T-cell (primary cell): ENCODE data around the gene NBPF9. TPM values are rescaled to one million over a fixed set of nuclear protein-coding genes. Genes with fewer than 3 reads are reported as not detected.
"Not testable (repeated sequence)": the region's sequence is repeated elsewhere in the genome, so short reads cannot be mapped to it uniquely, and the experiment has no call there.

Experiments
- ATAC-seq, 4 experiments: fragments of 200-7000 bp in 3 of 4; fragments of 150-1000 bp in 1 of 4; cut with Tn5 transposase; replicated peaks in 1 of 4; 1 replicate in 3 of 4; 2 replicates in 1 of 4; pipeline ENCODE4 v1.10.0; 2021; ENCODE audit warnings: moderate library complexity in 3 of 4, mild to moderate bottlenecking in 2 of 4, moderate number of reproducible peaks in 1 of 4
- CTCF ChIA-PET, 2 donors: fragments of 300-600 bp; sonication (Branson Sonifier 250); formaldehyde crosslinking; loops; one replicate each; lab custom pipeline; 2022; ENCODE audit warnings: antibody characterized with exemption in 2 of 2; lab: Charles Lee
- POLR2A ChIA-PET, 2 donors: fragments of 300-600 bp; sonication (Branson Sonifier 250); formaldehyde crosslinking; loops; one replicate each; lab custom pipeline; 2022; ENCODE audit warnings: antibody characterized with exemption in 2 of 2; lab: Charles Lee
- DNase-seq, 35 experiments: peaks; one replicate each; pipeline versions ENCODE4 v3.0.0 to v3.0.0-alpha.2; 2013 to 2023
- H3K27ac ChIP-seq: one replicate; pipeline ENCODE4 v1.5.1; 2013; ENCODE audit warnings: low read length
- H3K27me3 ChIP-seq, 2 experiments: replicated peaks in 1 of 2; 1 replicate in 1 of 2; 2 replicates in 1 of 2; pipeline versions ENCODE4 v1.6.1 to v1.7.0; 2013; ENCODE audit warnings: low read length in 1 of 2, mixed read lengths in 1 of 2; ENCODE audit not compliant: control insufficient read depth in 2 of 2, insufficient read depth in 2 of 2; ENCODE audit errors: extremely low read depth in 1 of 2
- H3K36me3 ChIP-seq, 2 donors: 1 replicate in 1 of 2; 2 replicates in 1 of 2; pipeline versions ENCODE4 v1.6.1 to v1.7.0; 2013; ENCODE audit warnings: low read length in 1 of 2; ENCODE audit not compliant: control insufficient read depth in 2 of 2, insufficient read depth in 1 of 2; ENCODE audit errors: extremely low read depth in 1 of 2
- H3K4me1 ChIP-seq, 2 experiments: 1 replicate in 1 of 2; 2 replicates in 1 of 2; pipeline versions ENCODE4 v1.6.1 to v1.7.0; 2013; ENCODE audit warnings: low read length in 2 of 2, mixed read lengths in 1 of 2; ENCODE audit not compliant: insufficient read depth in 2 of 2, control insufficient read depth in 1 of 2; ENCODE audit errors: extremely low read depth in 1 of 2
- H3K4me3 ChIP-seq, 2 donors: 1 replicate in 1 of 2; 2 replicates in 1 of 2; pipeline versions ENCODE4 v1.5.1 to v1.7.0; 2013; ENCODE audit warnings: mild to moderate bottlenecking in 2 of 2, low read length in 1 of 2, moderate library complexity in 1 of 2; ENCODE audit not compliant: control insufficient read depth in 1 of 2; ENCODE audit errors: extremely low read depth in 1 of 2
- H3K9me3 ChIP-seq: 2 replicates; pipeline ENCODE4 v1.7.0; 2013
- H3K27ac Mint-ChIP-seq, 2 donors: one replicate each; pipeline ENCODE4 v1.8.0; 2020 to 2021; ENCODE audit warnings: mild to moderate bottlenecking in 2 of 2, mixed read lengths in 2 of 2
- H3K27me3 Mint-ChIP-seq, 2 donors: one replicate each; pipeline ENCODE4 v1.8.0; 2021 to 2022; ENCODE audit warnings: mixed read lengths in 2 of 2
- H3K36me3 Mint-ChIP-seq: one replicate; pipeline ENCODE4 v1.8.0; 2021; ENCODE audit warnings: mixed read lengths
- H3K4me1 Mint-ChIP-seq, 3 donors: one replicate each; pipeline ENCODE4 v1.8.0; 2020 to 2022; ENCODE audit warnings: mixed read lengths in 3 of 3, mild to moderate bottlenecking in 1 of 3
- H3K4me3 Mint-ChIP-seq, 3 donors: one replicate each; pipeline ENCODE4 v1.8.0; 2020 to 2022; ENCODE audit warnings: mild to moderate bottlenecking in 3 of 3, mixed read lengths in 3 of 3, moderate library complexity in 3 of 3
- H3K9me3 Mint-ChIP-seq, 3 donors: one replicate each; pipeline ENCODE4 v1.8.0; 2020 to 2022; ENCODE audit warnings: mixed read lengths in 3 of 3
- WGBS: methylation state at CpG from one replicate; pipeline ENCODE4 v1.1.5; 2013; ENCODE audit warnings: missing lambda C conversion rate; ENCODE audit not compliant: insufficient coverage; 5-methylcytosine and 5-hydroxymethylcytosine counted together
- total RNA-seq, 35 experiments: library from RNA in 6 of 35; stranded (reverse) in 6 of 35; fragments of 120-200 nt in 1 of 35; gene quantifications; one replicate each; pipeline versions ENCODE4 v1.2.1 to v1.2.4 and lab custom pipeline; 2013 to 2026

NBPF9 gene
- total RNA-seq, 5 donors from 2014 or later (not counting 1 experiment from before 2014, with no cell fraction given) = 42.9 to 60.1 (median 45.5) TPM

GRCh38 chr1:149126555-149127145 is 23.3 kb upstream of the NBPF9 start:
- H3K27me3 ChIP-seq, POLR2A ChIA-PET, H3K9me3 Mint-ChIP-seq, H3K4me3 ChIP-seq, DNase-seq, H3K9me3 ChIP-seq, H3K36me3 Mint-ChIP-seq, CTCF ChIA-PET, H3K27me3 Mint-ChIP-seq, H3K36me3 ChIP-seq, ATAC-seq, H3K4me1 ChIP-seq, H3K27ac Mint-ChIP-seq, H3K4me3 Mint-ChIP-seq, H3K27ac ChIP-seq, H3K4me1 Mint-ChIP-seq: not testable (repeated sequence)
- no CpG with 5 or more reads among the region's 6 CpGs for WGBS

- H3K36me3 Mint-ChIP-seq, H3K27me3 Mint-ChIP-seq, H3K9me3 ChIP-seq, H3K4me3 ChIP-seq, H3K4me1 ChIP-seq, CTCF ChIA-PET, H3K4me3 Mint-ChIP-seq, H3K9me3 Mint-ChIP-seq, H3K36me3 ChIP-seq, H3K27ac ChIP-seq, H3K27ac Mint-ChIP-seq, H3K4me1 Mint-ChIP-seq, H3K27me3 ChIP-seq, POLR2A ChIA-PET: not testable (repeated sequence)
- no CpG with 5 or more reads among the region's 15 CpGs for WGBS
- DNase-seq = peak in 3 of 35 experiments; percentile 2 to 3 (median 3)
- peak in 2 of 4 experiments; percentile 19 to 54 for ATAC-seq
Observed at GRCh38 chr1:149123948-149124926, 20.9 kb upstream of the NBPF9 start.

DNA sequence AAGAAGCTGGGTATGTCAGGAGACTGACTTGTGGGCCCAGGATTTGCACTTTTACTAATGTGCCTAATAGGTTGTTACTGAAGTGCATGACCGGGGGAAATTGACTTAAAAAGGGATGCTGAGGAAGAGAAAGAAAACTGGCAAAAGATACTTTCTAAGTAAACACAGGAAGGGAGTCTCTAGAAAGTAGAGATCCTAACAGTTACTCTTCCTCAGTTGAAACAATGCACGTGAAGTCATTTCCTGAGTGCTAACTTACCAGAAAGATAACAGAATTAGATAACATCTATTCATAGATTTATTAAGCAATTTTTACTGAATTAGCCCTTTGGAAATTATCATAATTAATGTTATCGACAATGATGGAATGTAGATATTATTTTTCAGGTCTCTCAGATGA is 9.5 kb upstream of the NBPF9 start:
- H3K4me1 Mint-ChIP-seq, POLR2A ChIA-PET, DNase-seq, H3K4me3 ChIP-seq, H3K36me3 ChIP-seq, H3K4me1 ChIP-seq, H3K27me3 ChIP-seq, H3K27me3 Mint-ChIP-seq, H3K9me3 Mint-ChIP-seq, H3K36me3 Mint-ChIP-seq, H3K27ac ChIP-seq, H3K9me3 ChIP-seq, CTCF ChIA-PET: not testable (repeated sequence)
- no CpG with 5 or more reads among the region's 3 CpGs for WGBS
- peak; percentile 58 to 87 (median 73) for ATAC-seq
- Mint-ChIP-seq H3K4me3 (peak overlapping the region in 1 of 3 donors; percentile 48), H3K27ac (peak overlapping the region; percentile 59 to 80)

- not testable (repeated sequence) for H3K4me1 Mint-ChIP-seq
- WGBS = no CpG with 5 or more reads among the region's 2 CpGs
Observed at GRCh38 chr1:149110343-149110742, 7.0 kb upstream of the NBPF9 start.

GRCh38 chr1:149102574-149102973 is 777 bp downstream of the NBPF9 start:
- WGBS = no CpG with 5 or more reads among the region's 16 CpGs

More at GRCh38 chr1:149110343-149110742, 7.0 kb upstream of the NBPF9 start:
- H3K27me3 ChIP-seq, H3K27ac Mint-ChIP-seq, H3K4me3 Mint-ChIP-seq, DNase-seq, ATAC-seq, H3K27me3 Mint-ChIP-seq, H3K27ac ChIP-seq, H3K9me3 Mint-ChIP-seq, H3K9me3 ChIP-seq, POLR2A ChIA-PET, CTCF ChIA-PET, H3K4me1 ChIP-seq, H3K36me3 ChIP-seq, H3K36me3 Mint-ChIP-seq, H3K4me3 ChIP-seq: not testable (repeated sequence)

DNA sequence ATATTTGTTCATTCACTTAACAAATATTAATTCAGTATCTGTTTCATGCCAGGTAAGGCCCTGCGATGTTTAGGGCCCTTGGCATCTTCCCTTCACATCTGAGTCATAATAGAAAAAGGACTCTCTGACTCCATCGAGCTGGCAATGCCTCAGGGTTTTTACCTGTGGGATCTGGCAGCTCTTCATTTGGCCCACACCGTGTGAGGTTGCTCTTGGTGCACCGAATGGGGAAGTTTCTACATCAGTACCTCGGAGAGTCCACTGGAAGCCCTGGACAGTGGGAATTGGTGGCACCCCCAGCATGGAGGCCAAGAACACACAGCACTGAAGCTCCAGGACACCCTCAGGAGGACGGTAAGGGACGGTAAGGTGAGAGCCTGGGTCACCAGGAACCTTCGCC is 5.1 kb downstream of the NBPF9 start:
- CTCF ChIA-PET, H3K27ac ChIP-seq, H3K9me3 ChIP-seq, H3K36me3 Mint-ChIP-seq, H3K36me3 ChIP-seq, DNase-seq, H3K27ac Mint-ChIP-seq, POLR2A ChIA-PET, H3K27me3 Mint-ChIP-seq, H3K4me1 Mint-ChIP-seq, H3K4me3 ChIP-seq, ATAC-seq, H3K9me3 Mint-ChIP-seq, H3K4me1 ChIP-seq, H3K27me3 ChIP-seq, H3K4me3 Mint-ChIP-seq: not testable (repeated sequence)
- no CpG with 5 or more reads among the region's 8 CpGs for WGBS

More at GRCh38 chr1:149102574-149102973, 777 bp downstream of the NBPF9 start:
- H3K36me3 ChIP-seq, H3K27ac ChIP-seq, H3K4me1 Mint-ChIP-seq, H3K27ac Mint-ChIP-seq, H3K4me1 ChIP-seq, H3K27me3 ChIP-seq, H3K9me3 Mint-ChIP-seq, H3K36me3 Mint-ChIP-seq, CTCF ChIA-PET, POLR2A ChIA-PET, H3K9me3 ChIP-seq, H3K27me3 Mint-ChIP-seq: not testable (repeated sequence)
- H3K4me3 Mint-ChIP-seq = peak overlapping the region; percentile 73 to 99 (median 97)
- DNase-seq (peak in 30 of 35 experiments; percentile 3 to 40 (median 18)), ATAC-seq (peak; percentile 45 to 56 (median 52))
- H3K4me3 ChIP-seq = peak overlapping the region in 1 of 2 donors; percentile 17
